ENCODE results near the gene CPVL. TPM values are rescaled to one million over a fixed set of nuclear protein-coding genes. Genes with fewer than 3 reads are reported as not detected.

The CPVL gene
- total RNA-seq, 2 experiments from 2014 or later = not detected

DNA sequence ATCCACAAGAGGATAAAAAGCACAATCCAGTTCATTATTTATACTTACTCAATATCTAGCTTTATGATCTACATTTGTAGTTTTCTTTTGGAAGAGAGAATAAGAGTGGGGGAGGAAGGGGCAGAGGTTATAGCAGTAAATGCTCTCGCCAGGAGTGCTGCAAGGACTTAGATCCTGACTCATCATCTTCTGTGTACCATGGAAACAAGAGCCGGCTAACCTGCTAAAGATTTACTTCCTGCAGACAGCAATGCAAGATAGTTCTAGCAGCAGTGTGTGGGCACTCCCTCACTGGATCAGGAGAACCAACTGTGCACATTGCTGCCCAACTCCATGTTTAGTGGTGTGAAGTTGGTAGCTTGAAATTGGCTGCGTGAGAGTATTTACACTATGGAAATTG, 140.5 kb downstream of the CPVL start:
- H3K36me3 Mint-ChIP-seq = no peaks in the 10 kb centered on the region
- no peak overlapping the region for H3K4me3 Mint-ChIP-seq
- H3K27me3 Mint-ChIP-seq = peaks cover 10% of the 10 kb centered on the region
- H3K9me3 Mint-ChIP-seq = no peaks in the 10 kb centered on the region
- no peak overlapping the region for H3K27ac Mint-ChIP-seq
- DNase-seq = no peak
- no peaks in the 10 kb centered on the region for H3K4me1 Mint-ChIP-seq

DNA sequence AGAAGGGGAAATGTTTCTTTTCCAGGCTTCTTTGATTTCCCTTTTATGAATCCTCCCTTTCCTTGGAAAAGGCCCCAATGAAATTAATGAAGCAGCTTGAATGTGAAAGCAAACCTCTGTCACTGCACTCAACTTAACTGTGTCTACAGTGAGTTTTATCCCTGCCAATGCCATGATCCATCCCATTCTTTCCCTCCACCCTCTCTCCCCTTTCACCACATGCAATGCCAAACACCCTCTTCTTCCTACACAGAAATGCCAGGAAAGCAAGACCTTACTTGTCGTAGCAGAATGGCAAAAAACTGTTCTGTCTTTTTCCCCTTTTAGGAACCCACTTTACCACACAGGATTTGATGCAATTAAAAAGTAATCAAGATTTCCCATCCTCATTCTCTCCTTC, 140.9 kb downstream of the CPVL start:
- no peaks in the 10 kb centered on the region for H3K36me3 Mint-ChIP-seq
- no peaks in the 10 kb centered on the region for H3K4me1 Mint-ChIP-seq
- H3K4me3 Mint-ChIP-seq = no peak overlapping the region
- no peak overlapping the region for H3K27ac Mint-ChIP-seq
- no peak for DNase-seq
- H3K27me3 Mint-ChIP-seq = peaks cover 10% of the 10 kb centered on the region
- no peaks in the 10 kb centered on the region for H3K9me3 Mint-ChIP-seq

DNA sequence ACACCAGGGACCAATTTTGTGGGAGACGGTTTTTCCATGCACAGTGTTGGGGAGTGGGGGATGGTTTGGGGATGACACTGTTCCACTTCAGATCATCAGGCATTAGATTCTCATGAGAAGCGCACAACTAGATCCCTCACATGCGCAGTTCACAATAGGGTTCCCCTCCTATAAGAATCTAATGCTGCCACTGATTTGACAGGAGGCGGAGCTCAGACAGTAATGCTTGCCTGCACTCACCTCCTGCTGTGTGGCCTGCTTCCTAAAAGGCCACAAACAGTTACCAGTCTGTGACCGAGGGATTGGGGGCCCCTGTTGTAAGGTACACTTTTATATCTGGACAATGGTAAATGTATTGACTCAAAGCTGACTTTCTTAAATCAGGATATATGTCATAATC, 142.6 kb downstream of the CPVL start:
- Mint-ChIP-seq H3K27me3 (peaks cover 5% of the 10 kb centered on the region), H3K27ac (no peak overlapping the region), H3K36me3 (no peaks in the 10 kb centered on the region), H3K9me3 (no peaks in the 10 kb centered on the region), H3K4me3 (no peak overlapping the region), H3K4me1 (no peaks in the 10 kb centered on the region)
- DNase-seq = no peak

GRCh38 chr7:29000717-29001076, 145.6 kb downstream of the CPVL start:
- no peak for DNase-seq
- Mint-ChIP-seq H3K36me3 (no peaks in the 10 kb centered on the region), H3K4me1 (no peaks in the 10 kb centered on the region), H3K9me3 (no peaks in the 10 kb centered on the region), H3K4me3 (no peak overlapping the region), H3K27ac (no peak overlapping the region), H3K27me3 (no peaks in the 10 kb centered on the region)

- no peaks in the 10 kb centered on the region for H3K4me1 Mint-ChIP-seq
- no peaks in the 10 kb centered on the region for H3K9me3 Mint-ChIP-seq
- no peak overlapping the region for H3K27ac Mint-ChIP-seq
- H3K36me3 Mint-ChIP-seq = no peaks in the 10 kb centered on the region
- no peak for DNase-seq
- no peaks in the 10 kb centered on the region for H3K27me3 Mint-ChIP-seq
- no peak overlapping the region for H3K4me3 Mint-ChIP-seq
Measured at GRCh38 chr7:28999895-29000716, 146.2 kb downstream of the CPVL start.

DNA sequence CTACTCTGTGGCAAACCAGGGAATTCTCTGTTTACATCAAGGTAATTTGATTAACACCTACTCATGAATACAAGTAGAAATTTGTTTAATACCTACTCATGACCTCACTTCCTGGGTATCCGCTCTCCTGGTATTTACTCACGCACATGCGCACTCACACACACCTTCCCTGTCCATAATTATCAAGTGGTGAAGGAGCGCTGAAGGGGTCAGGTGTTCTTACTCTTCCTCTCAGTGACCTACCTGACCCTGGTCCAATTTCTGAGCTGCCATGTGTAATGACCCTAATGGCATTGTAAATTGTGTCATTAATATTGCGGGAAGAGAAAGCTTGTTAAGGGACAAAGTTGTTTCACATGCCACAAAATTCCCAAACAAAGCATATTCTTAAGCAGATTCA, 146.9 kb downstream of the CPVL start:
- Mint-ChIP-seq H3K4me1 (no peaks in the 10 kb centered on the region), H3K36me3 (no peaks in the 10 kb centered on the region), H3K9me3 (no peaks in the 10 kb centered on the region), H3K27me3 (no peaks in the 10 kb centered on the region), H3K4me3 (no peak overlapping the region), H3K27ac (no peak overlapping the region)
- no peak for DNase-seq

- no peaks in the 10 kb centered on the region for H3K4me1 Mint-ChIP-seq
- H3K9me3 Mint-ChIP-seq = no peaks in the 10 kb centered on the region
- H3K36me3 Mint-ChIP-seq = no peaks in the 10 kb centered on the region
- H3K27ac Mint-ChIP-seq = no peak overlapping the region
- H3K4me3 Mint-ChIP-seq = no peak overlapping the region
- no peaks in the 10 kb centered on the region for H3K27me3 Mint-ChIP-seq
- no peak for DNase-seq
Measured at GRCh38 chr7:28998105-28998504, 148.2 kb downstream of the CPVL start.

DNA sequence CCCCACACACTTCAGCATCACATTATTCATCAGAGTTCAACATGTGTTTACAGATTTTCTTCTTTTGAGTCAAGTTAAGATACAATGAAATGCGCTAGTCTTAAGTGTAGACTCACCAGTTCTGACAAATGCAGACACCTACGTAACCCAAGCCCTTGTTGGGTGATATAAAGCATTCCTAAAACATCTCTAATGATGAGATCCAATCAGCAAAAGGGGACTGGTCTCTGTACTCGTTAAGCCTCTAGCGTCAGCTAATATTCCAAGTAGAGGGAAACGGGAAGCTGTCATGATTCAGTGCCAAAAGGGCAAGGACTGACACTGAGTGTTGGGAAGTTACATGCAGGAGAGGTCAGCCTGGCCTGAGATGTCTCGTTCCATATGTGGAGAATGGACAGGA, 149.5 kb downstream of the CPVL start:
- no peak overlapping the region for H3K27ac Mint-ChIP-seq

DNA sequence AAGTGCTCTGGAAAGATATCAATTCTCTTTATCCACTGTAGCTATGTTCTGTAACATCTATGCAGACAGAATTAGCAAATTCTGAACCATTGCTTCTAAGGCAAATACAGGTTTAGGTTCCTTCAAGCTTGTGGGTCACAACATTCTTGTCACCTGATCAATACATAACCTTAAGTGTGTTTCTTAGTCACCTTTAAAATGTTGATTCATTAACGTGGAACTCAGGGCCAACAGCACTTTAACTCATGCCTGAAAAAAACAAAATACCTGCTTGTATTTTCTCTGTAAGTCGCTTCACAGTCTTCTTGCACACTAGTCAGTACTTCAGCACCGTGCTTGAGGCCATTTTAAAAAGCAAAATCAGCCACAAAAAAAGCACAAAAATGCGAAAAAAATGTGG, 153.0 kb downstream of the CPVL start:
- Mint-ChIP-seq H3K4me3 (no peak overlapping the region), H3K27ac (no peak overlapping the region), H3K9me3 (no peaks in the 10 kb centered on the region), H3K27me3 (peaks cover 6% of the 10 kb centered on the region), H3K36me3 (no peaks in the 10 kb centered on the region), H3K4me1 (no peaks in the 10 kb centered on the region)
- no peak for DNase-seq

More for the DNA sequence above, 149.5 kb downstream of the CPVL start:
- Mint-ChIP-seq H3K36me3 (no peaks in the 10 kb centered on the region), H3K4me1 (no peaks in the 10 kb centered on the region), H3K4me3 (no peak overlapping the region), H3K9me3 (no peaks in the 10 kb centered on the region), H3K27me3 (no peaks in the 10 kb centered on the region)
- no peak for DNase-seq

DNA sequence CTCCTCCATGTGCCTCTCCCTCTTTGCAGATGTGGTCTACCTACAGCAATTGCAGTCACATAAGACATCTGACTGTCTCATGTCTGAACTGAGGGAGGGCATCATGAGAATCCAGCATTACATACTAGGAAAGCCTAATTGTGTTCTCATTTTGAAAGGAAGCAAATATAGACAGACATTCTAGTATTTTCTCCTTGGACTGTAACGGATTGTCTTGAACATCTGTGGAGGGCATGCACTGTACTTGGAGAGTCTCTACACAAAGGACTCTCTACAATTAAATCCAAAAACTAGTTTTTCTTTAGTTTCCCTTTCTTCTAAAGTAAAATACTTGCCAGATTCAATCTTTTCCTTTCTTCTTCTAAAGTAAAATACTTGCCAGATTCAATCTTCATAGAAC, 153.5 kb downstream of the CPVL start:
- H3K9me3 Mint-ChIP-seq = no peaks in the 10 kb centered on the region
- no peak overlapping the region for H3K27ac Mint-ChIP-seq
- no peak overlapping the region for H3K4me3 Mint-ChIP-seq
- no peaks in the 10 kb centered on the region for H3K36me3 Mint-ChIP-seq
- H3K27me3 Mint-ChIP-seq = peaks cover 10% of the 10 kb centered on the region
- no peak for DNase-seq
- H3K4me1 Mint-ChIP-seq = no peaks in the 10 kb centered on the region

DNA sequence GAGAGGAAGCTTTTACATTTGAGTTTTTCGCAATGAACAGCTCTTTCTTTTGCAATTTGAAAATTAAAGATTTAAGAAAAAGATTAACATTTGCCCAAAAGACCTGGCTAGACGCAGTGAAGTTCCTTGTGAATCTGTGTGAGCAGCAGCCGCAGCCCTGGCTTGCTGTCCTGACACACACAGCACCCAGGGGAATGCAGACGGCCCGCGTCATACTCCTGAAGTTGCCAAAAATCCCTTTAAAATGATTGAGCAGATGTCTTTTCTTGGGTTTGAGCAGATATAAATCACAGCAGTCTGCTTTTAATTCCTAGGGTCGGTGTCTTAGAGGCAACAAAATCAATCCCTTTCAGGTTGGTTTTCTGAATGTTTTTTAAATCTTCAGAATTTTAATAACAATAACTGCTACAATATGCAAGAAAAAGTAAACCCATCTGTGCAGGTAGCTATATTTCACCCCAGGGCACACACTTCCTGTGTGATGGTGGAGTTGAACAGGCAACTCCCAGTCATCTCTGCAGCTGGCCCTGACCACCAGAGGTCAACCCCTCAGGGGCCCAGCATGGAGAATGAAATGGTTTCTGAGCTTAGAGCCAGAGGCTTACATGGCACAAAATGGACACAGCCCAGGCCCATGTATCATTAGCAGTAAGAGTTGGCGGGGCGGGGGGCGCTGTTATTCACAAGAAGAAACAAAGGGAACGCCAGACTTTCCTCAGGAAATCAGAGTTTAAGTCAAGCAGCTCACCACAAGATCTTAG, 156.0 kb downstream of the CPVL start:
- Mint-ChIP-seq H3K4me1 (no peaks in the 10 kb centered on the region), H3K27ac (no peak overlapping the region), H3K27me3 (peaks cover 15% of the 10 kb centered on the region), H3K36me3 (no peaks in the 10 kb centered on the region), H3K9me3 (no peaks in the 10 kb centered on the region), H3K4me3 (no peak overlapping the region)
- DNase-seq = no peak

GRCh38 chr7:28989211-28989980, 156.9 kb downstream of the CPVL start:
- Mint-ChIP-seq H3K27me3 (peaks cover 15% of the 10 kb centered on the region), H3K4me1 (no peaks in the 10 kb centered on the region)

GRCh38 chr7:28988810-28989209, 157.5 kb downstream of the CPVL start:
- Mint-ChIP-seq H3K9me3 (no peaks in the 10 kb centered on the region), H3K27me3 (peaks cover 20% of the 10 kb centered on the region), H3K36me3 (no peaks in the 10 kb centered on the region), H3K27ac (no peak overlapping the region), H3K4me3 (no peak overlapping the region), H3K4me1 (no peaks in the 10 kb centered on the region)
- no peak for DNase-seq

More at GRCh38 chr7:28989211-28989980, 156.9 kb downstream of the CPVL start:
- Mint-ChIP-seq H3K27ac (no peak overlapping the region), H3K4me3 (no peak overlapping the region), H3K36me3 (no peaks in the 10 kb centered on the region), H3K9me3 (no peaks in the 10 kb centered on the region)
- DNase-seq = no peak

DNA sequence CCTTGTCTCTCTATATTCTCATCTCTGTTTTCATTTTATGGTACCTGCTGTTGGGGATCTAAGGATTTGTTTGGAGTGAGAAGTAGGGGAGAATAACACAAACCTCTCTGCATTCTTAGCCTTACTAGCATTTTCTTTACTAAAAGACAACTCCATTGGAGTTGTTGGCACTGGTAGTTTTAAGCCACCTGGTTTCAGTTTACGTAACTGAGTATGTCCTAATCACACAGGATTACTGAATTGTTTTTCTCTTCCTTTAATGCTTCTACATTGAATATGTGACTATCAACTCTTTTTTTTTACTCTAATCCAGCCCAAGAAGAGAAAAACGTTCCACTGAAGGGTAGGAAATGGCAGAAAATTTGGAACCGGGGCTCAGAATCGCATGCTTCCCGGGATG, 158.2 kb downstream of the CPVL start:
- no peak for DNase-seq
- no peaks in the 10 kb centered on the region for H3K4me1 Mint-ChIP-seq
- peaks cover 21% of the 10 kb centered on the region for H3K27me3 Mint-ChIP-seq
- no peak overlapping the region for H3K27ac Mint-ChIP-seq
- no peaks in the 10 kb centered on the region for H3K36me3 Mint-ChIP-seq
- H3K4me3 Mint-ChIP-seq = no peak overlapping the region
- H3K9me3 Mint-ChIP-seq = no peaks in the 10 kb centered on the region

DNA sequence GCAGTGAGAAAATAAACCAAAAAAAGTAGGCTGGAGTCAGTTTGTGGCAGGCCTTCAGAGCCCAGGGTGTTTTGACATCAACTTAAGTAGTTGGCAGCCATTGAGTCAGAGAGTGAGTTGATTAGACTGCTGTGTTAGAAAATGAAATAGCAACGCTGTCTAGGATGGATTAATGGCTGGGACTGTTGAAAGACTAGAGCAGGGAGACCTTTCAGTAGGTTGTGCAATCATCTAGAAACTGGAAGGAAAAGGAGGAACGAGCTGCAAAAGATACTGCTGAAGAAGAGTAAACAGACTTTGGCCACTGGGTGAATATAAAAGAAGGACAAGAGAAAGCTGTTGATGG, 159.6 kb downstream of the CPVL start:
- Mint-ChIP-seq H3K27me3 (peaks cover 21% of the 10 kb centered on the region), H3K4me1 (no peaks in the 10 kb centered on the region), H3K9me3 (no peaks in the 10 kb centered on the region), H3K27ac (no peak overlapping the region), H3K4me3 (no peak overlapping the region), H3K36me3 (no peaks in the 10 kb centered on the region)
- no peak for DNase-seq

All from activated naive CD8-positive, alpha-beta T cell treated with anti-CD3 and anti-CD28 coated beads for 36 hours (primary cell).